EH (cell line): ENCODE data around the gene HIC1.

ENCODE experiments used
- DNase-seq: peaks from one replicate; pipeline ENCODE4 v3.0.0-alpha.2; 2015; ENCODE audit warnings: low read depth

The HIC1 gene

GRCh38 chr17:2076087-2076984 lies 21.4 kb downstream of the HIC1 start:
- DNase-seq: peak; percentile 77

DNA sequence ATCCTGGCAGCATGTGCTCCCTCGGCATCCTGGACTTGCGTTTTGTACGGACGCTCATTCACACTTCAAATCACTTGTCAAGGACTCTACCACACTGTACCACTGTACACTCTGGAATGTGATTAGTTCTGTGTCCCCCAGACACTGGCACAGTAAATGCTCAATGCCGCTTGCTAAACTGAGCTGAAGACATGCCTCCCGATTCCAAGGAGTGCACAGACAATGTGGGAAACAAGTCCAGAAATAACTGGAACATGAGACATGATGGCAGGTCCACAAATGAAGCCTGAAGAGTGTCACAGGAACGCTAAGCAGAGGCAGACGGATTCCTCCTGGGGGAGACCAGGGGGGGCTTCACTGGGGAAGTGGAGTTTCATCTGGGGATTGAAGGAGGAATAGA lies 22.1 kb downstream of the HIC1 start:
- DNase-seq: no peak

DNA sequence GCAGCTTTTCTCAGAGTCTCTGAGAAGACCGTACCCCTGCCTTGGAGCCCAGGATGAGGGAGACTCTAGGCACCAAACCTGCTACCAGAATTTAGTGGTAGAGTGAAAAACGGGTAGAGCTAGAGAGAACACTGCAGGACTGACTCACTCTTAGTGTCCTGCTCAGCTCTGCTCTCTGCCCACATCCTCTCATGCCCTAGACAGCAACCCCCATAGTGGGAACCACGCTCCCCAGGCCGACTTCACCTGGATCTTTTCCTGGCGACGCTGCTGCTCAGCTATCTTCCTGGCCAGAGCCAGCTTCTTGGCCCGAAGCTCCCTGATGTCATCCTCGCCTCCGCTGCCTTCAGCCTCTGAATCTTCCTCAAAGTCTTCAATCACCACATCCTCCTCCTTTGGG lies 26.7 kb downstream of the HIC1 start:
- DNase-seq: peak; percentile 86

- peak; percentile 67 for DNase-seq
These were observed 27.3 kb downstream of the HIC1 start for GRCh38 chr17:2082003-2082781.

DNA sequence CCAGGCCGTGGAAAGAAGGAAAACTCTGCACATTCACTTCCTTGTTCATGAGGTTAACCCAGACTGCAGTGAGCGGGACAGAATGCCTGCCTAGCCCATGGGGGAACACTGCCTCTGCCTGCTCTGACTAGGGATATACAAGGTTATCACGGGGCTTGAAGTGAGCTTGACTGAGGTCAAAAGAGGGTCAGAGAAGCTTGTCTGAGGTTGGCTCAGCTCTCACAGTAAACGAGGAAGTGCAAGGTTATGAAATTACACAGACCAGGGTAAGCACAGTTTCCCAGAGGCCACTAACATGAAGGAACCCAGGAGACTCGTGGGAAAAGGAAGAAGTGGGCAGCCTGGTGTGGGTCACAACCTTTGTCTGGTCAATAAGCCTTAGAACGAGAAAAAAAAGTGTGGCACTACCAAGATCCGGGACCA lies 28.7 kb downstream of the HIC1 start:
- DNase-seq: peak; percentile 50

GRCh38 chr17:2084036-2084765 lies 29.3 kb downstream of the HIC1 start:
- peak; percentile 90 for DNase-seq

GRCh38 chr17:2084766-2085647 lies 30.1 kb downstream of the HIC1 start:
- DNase-seq: peak; percentile 94

DNA sequence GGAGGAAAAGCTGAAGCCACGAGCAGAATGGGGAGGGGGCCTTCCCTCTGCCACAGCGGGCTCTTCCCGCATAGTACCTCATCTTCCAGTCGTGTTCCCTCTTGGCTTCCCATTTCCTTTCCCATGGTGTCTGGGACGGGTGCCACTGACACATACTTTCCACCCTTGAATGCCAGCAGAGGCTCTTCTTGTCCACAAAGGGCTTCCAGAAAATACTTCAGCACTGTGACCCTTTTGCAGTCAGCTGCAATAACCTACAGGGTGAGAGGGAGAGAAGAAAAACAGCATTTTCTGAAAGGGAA lies 30.7 kb downstream of the HIC1 start:
- DNase-seq: peak; percentile 91

GRCh38 chr17:2086306-2086705 lies 31.4 kb downstream of the HIC1 start:
- no peak for DNase-seq

DNA sequence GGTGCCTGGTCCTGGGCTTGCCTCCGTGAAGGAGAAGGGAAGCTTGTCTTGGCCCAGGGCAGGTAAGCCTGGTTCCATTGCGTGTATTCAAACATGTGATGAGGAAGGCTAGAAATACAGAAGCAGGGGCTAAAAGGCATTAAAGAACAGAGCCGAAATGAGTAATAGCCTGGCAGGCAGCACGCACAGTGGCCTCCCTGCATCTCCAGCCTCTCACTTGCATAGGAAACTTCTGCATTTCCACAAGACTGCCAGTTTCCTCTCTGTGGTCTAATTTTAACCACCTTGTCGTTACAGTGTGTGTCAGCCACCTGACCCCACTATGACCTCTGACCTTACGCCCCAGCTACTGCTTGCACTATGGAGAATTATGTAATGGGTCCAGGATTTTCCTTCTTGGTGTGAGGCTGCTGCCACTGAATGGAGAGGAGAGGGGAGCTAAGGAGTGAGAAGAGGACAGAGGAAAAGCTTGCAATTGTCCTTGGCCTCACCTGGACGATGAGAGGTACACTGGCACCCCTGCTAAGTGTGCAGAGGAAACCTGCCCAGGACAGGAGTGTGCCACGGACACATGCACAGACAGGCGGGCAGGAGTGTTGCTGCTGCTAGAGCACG lies 32.8 kb downstream of the HIC1 start:
- peak; percentile 38 for DNase-seq

GRCh38 chr17:2089021-2089422 lies 34.1 kb downstream of the HIC1 start:
- peak; percentile 84 for DNase-seq

DNA sequence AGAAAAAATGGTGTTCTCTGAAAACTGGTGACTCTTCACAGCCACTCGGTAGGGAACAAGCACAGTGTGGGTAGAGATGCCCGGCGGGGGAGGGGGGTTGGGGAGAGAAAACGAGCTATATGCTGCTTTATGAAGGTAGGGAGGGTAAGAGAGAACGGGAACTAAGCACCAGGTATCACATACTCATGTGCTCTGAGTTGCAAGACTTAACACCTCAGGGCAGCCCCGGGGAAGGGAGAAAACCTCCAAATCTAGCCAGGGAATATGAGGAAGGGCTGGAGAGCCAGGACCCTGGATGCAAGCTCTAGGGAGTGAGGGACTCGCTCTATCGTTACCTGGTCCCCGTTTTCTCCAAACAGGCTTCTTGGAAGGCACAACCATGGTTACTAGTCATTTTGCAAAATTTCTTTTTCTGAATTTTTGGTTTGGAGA lies 35.3 kb downstream of the HIC1 start:
- DNase-seq: no peak

- peak; percentile 98 for DNase-seq
These were observed 36.1 kb downstream of the HIC1 start for GRCh38 chr17:2090804-2091534.

GRCh38 chr17:2092253-2092652 lies 37.4 kb downstream of the HIC1 start:
- DNase-seq: no peak

DNA sequence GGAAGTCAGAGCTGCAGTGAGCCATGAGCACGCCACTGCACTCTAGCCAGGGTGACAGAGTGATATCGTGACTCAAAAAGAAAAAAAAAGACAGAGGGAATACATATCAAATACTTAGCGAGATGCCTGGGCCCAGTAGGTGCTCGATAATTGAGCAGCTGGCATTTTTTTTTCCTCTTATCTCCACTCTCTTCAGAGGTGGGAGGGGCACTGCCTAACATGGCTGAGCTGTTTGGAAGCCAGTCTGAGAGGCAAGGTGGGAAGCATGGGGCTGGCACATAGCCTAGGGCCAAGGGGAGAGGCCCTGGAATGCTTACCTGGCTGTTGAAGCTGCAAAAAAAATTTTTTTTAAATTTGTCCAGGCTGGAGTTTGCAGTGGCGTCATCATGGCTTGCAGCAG lies 38.4 kb downstream of the HIC1 start:
- DNase-seq: no peak

- DNase-seq: peak; percentile 62
These were observed 40.1 kb downstream of the HIC1 start for GRCh38 chr17:2094891-2095535.

- no peak for DNase-seq
These were observed 40.6 kb downstream of the HIC1 start for GRCh38 chr17:2095536-2095910.

DNA sequence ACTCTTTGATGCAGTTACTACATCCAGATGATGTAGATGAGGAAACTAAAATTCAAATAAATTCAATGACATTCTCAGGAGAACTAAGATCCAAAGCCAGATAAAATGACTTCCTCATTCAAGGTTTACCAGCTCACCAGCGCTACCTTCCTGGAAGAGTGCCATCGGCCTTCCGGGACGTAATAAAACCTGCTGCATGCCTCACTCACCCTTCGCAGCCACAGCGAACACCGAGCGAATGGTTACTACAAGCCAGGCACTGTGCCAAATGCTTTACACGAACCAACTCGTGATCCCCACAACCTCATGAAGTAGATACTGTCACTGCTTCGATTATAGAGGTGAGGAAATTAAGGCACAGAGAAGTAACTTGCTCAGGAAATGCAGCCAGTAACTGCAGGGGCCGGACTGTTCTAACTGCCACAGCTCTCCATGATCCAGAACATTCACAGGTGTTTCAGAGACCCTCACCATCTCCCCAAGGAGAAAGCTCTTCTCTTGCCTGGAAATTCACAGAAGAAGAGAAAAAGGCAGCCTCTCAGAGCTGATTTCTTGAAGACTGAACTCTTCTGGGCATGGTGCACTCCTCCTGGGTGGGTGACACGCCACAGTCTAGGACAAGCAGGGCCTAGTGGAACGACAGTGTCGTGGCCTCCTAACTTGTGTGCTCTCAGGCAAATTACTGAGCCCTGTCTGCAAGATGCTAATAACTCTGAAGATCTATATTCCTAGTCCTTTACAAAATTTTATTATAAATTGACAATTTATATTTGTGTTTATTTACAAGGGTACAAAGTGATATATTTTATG lies 46.8 kb downstream of the HIC1 start:
- peak; percentile 39 for DNase-seq
